ENCODE data around the gene BMP6.

The BMP6 gene

DNA sequence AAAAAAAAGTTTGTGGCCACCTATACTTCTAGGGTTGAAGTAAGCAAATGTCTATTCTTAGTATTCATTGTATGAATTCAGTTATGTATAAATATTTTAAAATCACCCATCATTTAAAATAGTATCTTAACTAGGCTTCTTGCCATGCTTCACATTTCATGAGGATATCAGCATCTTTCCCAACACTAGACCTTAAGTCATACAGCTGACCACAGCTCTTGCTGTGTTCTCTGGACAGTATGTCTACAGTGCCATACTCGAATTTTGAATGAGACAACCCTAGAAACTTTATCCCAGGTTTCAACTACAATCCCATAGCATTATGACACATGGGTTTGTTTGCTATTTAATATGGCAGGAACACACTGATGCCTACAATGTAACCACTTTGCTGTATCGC, 179.5 kb downstream of the BMP6 start:
- no peak for DNase-seq (ENCODE audit: low read depth in 2 of 2)

DNA sequence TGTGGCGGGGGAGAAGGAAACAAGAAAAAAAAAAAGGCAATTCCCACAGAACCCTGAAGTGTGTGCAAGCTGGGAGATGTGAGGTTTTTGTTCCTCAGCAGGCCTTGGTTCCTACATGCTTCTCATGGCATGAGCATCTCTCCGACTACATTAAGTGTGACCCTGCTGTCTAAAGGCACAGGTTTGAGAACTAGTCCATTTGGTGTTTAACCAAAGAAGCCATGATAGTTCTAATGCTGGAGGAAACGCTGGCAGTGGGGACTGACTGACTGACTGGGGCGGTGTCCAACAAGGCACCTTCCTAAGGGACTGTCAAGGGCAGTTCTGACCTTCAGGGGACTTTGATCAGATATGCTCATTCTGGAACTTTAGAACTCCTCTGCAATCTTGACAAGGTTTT, 180.8 kb downstream of the BMP6 start:
- no peak for DNase-seq (ENCODE audit: low read depth in 2 of 2)

DNA sequence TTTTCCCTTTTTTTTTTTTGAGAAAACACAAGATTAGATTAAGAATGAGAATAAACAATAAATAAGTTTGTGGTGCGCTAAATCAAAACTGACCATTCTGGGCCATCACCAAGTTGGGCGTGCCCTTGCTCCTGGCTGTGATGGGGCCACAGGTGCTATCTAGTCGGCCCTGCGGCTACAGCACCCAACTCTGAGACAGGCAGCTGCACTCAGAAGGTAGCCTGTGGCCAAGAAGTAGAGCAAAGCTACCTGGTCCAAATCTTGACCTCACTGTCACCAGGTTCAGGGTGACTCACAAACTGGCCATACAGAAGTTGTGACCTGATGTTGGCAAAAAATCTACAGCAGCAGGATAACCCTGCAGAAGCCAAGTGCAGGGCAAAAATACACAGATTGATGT, 181.3 kb downstream of the BMP6 start:
- DNase-seq (ENCODE audit: low read depth in 2 of 2) = no peak

DNA sequence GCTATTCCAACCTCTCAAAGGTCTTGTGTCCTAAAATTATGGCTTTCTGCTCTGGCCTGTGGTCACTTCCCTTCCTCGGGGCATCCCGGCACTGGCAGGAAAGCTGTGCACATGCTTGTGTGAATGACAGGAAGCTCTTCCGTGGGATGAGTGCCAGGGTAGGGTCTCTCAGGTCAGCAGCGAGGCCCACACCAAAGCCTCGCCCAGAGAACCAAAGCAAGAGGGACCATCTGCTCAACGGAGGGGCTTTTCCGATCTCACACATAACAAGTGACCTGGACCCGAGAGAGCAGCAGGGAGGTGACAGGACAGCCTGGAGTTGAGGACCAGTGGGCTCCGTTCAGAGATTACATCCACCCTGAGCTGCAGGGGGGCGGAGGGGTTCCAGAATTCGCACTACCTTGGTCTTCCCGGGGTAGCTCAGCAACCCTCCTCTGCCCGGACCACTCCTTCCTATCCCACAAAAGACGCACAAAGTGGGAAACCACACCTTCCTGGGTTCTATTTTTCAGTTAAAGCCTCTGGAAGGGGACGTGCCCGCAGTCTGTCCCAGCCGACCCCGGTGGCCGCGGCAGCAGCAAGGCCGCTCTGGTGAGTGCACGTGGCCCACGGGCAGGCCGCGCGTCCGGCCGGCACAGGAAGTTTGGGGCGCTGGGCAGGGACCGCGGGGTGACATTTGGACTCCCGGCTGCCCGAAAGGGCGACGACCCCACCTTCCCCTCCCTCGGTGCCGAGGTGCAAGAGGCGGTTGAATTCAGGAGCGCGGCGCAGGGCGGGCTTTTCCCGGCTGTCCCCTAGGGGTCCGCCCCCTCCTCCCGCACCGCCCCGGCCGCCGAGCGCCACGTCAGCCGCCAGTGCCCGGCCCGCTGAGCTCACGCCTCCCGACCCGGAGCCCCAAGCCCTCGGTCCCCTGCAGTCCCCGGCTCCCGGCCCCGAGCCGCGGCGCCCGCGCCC, 183.7 kb downstream of the BMP6 start:
- no peak for DNase-seq (ENCODE audit: low read depth in 2 of 2)

DNA sequence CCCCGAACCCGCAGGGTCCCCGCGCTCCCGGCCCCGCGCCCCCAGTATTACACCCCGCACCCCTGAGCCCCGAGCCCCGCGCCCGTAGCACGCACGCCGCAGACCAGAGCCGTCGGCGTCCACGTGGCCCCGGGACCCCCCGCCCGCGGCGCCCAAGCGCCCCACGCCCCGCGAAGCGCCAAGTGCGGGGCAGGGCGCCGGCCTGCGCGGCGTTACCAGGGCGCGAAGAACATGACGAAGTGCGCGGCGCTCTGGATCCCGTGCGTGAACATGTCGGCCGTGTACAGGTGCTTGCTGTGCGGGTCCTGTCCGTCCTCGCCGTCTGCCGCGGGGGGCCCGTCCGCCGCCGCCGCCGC, 184.4 kb downstream of the BMP6 start:
- no peak for DNase-seq (ENCODE audit: low read depth in 2 of 2)

DNA sequence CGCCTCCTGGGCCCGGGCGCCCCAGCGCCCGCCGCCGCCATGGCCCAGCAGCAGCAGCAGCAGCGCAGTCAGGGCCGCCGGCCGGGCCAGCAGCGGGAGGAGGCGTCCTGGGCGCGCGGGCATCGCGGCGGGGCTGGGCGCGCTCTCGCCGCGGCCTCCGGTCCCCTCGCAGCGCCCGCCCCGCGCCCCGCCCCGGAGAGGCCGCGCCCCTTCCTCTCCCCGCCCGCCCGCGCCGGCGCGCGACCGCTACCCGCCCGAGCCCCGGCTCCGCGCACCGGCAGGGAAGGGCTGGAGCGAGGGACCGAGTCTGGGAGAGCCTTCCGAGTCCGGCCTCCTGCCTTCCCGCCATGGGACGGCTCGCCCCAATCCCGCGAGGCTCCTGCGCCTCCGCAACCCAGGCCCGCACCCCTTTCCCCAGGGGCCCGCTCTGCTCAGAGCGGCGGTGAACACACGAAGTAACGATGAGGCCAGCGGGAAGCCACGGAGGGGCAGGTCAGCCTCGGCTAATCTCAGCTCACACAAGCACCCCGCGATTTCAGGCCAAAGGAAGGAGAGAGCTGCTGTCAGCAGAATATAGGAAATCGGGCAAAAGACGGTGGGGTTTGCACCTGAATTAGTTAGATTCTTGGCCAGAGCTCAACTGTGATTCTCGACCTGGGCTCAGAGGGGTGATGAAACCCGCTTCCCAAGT, 184.9 kb downstream of the BMP6 start, which contains the start of gene TXNDC5:
TXNDC5 (minus strand) TSS at position 135 of the 691 bp plus-strand sequence; CDS start at position 123, 12 bp downstream.
- peak; percentile 44 to 56 for DNase-seq (ENCODE audit: low read depth in 2 of 2)

DNA sequence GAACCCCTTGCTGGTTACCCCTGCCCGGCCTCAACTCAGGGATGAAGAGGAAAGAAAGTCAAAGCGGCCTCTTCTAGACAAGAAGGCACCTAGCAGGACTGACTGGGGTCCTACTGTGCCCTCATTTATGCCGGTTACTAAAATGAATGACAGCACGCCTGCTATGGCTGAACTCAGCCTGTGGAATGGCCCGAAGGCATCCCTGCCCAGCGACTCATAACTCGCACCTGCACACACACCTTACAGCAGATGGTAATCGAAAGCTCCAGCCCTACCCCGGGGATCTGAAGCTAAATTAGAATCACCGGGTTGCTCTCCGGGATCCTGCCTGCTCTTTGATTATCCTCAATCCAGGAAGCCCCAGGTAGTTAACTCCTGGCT, 185.4 kb downstream of the BMP6 start:
- DNase-seq (ENCODE audit: low read depth in 2 of 2) = no peak

DNA sequence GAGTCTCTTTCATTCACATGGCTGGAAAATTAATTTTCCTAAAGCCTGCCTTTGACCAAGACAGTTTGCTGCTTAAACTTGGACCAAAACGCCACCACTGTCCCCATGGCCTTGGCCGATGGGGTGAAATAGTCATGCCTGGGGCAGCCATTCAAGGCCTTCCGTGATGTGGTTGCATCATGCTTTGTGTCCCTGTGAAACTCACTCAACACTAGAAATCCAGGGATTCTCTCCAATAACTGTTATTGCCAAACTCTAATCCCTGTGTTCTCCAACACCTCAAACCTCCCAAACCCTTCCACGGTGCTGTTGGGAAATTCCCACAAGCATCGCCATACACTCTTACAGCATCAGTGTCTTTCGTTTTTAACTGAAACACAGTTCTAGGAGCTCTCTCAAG, 186.1 kb downstream of the BMP6 start:
- no peak for DNase-seq (ENCODE audit: low read depth in 2 of 2)

DNA sequence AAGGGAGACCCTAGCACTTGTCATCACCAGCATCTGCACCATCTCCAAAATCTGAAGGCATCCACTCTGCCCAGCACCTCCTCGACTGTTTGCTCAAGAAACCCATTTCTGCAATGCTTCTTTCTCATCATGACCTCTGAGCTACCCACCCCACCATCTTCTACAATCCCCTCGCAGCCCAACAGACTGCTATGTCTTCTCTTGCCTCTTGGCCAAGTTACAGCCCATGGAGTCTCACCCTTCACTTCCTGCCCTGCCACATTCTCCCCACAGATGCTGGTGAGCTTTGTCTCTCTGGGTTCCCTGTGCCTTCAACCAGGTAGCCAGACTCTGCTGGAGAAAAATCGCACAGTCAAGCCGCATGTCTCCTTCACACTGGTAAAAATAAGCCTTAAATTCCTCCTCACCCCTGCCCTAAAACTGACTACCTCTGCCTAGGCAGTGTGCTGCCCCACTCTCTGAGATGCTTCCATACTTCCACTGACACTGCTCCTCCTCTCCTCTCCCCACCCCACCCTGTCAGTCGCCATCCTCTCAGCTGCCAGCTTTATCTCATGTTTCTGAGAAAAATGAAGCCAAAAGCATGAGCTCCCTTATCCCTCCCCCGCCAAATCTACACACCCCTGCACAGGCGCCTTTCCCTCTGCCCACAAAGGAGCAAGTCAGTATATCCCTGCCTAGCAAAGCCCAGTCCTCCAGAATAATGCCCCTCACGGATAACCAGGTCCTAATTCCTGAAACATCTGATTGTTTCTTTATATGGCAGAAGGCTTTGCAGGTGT, 187.0 kb downstream of the BMP6 start:
- no peak for DNase-seq (ENCODE audit: low read depth in 2 of 2)

DNA sequence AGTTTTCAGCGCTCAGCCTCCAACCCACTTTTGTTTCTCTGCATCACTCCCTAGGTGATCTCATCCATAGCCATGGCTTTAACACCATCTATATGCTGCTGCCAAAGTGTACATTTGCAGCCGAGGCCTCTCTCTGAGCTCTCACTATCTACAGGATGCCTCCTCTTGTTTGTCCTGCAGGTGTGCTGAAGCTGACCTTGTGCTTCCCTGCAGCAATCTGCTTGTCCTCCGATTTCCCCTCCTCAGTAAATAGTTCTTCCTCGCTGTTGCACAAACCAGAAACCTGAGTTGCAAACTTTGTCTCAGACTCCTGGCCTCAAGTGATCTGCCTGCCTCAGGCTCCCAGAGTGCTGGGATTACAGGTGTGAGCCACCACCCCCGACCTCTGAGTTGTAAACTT, 188.4 kb downstream of the BMP6 start:
- DNase-seq (ENCODE audit: low read depth in 2 of 2) = no peak

DNA sequence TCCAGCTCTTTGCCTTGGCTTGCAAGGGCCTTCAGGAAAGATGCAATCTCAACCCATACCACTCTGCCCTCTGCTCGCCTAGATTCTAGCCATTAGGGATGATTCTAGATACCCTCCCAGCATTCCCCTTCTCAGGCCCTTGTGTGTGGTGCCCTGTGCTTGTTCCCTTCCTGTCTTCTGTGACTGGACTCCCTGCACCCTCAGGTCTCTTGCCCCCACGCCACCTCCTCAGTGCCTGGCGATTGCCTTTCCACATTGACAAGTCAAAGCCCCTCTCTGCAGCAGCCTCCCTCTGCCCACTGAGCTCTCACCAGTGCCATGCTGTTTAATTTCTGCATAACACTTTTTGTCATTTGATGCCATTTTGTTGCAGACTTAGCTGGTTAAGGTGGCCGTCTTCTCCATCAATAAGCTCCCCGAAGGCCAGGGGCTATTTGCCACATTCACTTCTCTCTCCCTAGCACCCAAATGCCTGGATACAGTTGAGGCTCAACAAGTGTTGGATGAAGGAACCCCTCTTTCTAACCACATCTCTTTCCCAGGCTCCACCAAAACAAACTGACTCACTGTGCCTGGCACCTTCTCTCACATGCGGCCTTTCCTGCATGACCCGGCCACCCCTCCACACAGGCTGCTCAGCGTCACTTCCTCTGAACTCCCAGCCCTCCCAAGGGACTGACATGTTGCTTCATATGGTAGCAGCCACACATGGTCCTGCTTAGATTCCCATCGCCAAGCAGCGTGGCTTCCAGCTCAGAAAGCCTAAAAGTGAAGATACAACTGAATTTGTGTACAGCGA, 189.3 kb downstream of the BMP6 start:
- peak; percentile 76 to 79 for DNase-seq (ENCODE audit: low read depth in 2 of 2)

DNA sequence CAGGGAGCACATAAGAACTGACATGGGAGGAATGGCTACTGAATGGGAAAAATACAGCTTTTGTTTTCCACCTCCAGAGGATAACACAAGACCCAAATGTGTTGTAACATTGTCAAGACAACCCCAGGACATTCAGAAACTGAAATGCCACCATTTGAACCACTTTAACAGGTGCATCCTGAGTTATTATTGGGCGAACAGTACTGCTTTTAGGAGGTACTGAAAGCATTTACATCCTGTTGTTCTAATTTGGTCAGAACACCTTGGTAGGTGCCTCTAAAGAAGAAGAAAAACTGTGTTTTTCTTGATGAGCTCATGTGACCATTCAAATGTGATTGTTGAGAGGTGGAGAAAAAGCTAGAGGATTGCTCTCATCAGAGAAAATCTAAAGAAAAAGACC, 191.1 kb downstream of the BMP6 start:
- DNase-seq (ENCODE audit: low read depth in 2 of 2) = no peak

DNA sequence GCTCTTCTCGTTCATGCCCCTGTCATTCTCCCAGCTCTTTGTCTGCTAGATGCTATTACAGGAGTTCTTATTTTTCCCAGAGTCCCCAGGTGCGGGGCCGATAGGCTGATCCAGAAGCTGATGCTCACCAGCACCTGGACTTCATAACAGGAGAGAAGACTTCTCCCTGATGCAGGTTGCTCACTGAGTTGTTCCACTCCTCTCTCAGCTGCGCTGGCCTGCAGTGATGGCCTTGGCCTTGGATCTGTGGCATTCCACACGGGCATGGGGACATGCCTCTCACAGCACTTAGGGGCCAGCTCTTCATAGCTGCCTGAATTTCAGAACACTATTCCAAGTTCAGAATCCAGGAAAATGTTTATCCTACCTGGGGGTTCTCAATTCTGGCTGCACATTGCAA, 191.8 kb downstream of the BMP6 start:
- no peak for DNase-seq (ENCODE audit: low read depth in 2 of 2)

DNA sequence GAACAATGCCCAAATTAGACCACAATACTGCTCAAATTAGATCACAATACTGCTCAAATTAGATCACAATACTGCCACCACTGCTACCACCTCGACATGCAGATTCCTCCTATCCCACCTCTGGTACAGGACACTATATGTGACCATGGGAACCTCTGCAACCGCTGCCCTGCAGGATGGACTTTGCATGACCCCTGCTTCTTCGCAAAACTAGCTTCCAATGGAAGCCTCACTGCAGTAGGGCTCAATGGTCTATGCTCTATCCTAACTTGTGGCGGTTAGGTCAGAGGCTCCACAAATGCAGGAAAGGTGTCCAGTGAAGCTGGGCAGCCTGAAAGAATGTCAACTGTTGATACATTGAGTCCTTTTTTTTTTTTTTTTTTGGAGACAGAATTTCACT, 192.5 kb downstream of the BMP6 start:
- DNase-seq (ENCODE audit: low read depth in 2 of 2) = no peak

DNA sequence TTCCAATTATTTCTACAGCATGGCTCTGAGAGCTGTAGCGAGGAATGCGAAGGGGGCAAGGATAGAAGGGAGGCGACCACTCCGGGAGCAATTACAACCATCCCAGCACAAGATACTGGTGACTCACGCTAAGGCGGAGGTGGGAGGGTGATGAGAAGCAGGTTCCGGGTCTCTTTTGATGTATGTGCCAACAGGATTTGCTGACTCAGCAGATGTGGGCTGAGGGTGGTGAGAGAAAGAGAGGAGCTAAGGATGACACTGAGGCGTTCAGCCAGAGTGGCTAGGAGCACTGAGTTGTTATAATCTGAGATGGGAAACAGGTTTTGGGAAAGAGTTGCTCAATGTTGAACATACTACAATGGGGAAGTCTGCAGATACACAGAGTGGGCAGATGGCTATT, 194.0 kb downstream of the BMP6 start:
- DNase-seq (ENCODE audit: low read depth in 2 of 2) = peak; percentile 62 to 64

DNA sequence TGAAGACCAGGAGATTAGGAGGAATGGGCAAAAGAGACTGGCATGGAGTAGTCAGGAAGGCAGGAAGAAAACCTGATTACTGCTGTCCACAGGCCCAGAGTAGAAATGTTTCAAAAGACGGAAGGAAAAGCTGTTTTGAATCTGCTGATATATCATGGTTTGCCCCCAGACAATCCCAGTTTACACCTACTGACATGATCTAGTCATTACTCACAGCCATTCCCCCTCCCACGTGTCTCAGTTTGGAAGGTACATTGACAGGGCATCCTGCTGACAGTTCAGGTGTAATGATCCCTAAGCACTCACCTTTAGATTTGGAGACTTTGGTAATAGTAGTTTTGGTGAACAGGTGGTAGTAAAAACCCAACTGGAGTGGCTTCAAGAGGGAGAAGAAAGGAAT, 194.5 kb downstream of the BMP6 start:
- DNase-seq (ENCODE audit: low read depth in 2 of 2) = no peak

DNA sequence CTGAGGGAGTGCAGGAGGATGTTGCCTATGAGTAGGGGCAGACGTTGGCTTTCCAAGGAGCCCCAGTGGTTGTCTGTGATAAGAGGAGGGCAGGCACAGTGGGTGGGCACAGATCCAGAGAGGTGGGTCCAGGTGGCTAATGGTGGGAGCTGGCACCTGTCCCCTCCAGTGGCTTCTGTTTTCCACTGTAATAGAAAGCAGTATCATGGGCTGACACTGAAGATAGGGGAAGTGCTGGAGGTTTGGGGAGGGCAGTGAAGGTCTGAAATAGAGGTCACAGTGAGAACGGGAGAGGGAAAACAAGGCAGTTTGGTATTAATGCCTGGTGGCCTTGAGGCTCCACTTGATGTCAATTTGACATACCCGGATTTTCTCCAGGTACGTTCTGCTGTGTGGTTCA, 195.1 kb downstream of the BMP6 start:
- DNase-seq (ENCODE audit: low read depth in 2 of 2) = no peak

DNA sequence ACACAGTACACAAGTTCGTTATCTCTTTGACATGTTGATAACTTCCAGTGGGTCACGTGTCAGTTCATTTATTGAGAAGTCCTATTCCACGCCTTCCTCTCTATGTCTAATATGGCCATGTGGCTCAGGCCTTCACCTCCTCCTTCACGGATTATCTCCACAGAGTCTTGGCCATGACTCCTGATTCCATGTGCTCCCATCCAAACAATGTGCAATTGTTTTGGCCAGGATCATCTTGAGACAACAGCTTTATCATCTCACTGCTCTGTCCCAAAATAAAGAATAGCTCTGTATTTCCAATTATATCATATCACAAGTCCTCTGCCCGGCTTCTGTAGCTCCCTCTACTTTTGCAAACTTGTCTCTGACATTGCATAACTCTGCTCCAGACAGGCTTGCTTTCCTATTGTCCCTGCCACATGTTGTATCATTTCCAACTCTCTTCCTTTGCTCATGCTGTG, 195.8 kb downstream of the BMP6 start:
- DNase-seq (ENCODE audit: low read depth in 2 of 2) = no peak

DNA sequence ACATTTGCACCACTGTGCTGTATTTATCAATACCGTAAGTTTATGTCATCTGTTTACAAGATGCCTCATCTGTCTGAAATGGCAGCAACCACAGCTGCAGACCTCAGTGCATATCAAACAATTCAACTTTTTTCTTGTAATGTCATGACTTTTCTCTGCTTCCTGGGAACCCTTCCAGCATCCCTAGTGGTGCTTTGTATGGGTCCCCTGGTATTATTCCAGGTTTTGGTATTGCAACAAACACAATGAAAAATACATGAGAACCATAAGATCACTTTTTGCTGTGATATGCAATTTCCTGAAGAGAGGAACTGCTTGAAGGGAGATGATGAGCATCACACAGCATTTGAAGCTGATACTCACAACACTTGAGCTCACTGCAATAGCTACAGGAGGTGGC, 196.7 kb downstream of the BMP6 start:
- DNase-seq (ENCODE audit: low read depth in 2 of 2) = no peak

DNA sequence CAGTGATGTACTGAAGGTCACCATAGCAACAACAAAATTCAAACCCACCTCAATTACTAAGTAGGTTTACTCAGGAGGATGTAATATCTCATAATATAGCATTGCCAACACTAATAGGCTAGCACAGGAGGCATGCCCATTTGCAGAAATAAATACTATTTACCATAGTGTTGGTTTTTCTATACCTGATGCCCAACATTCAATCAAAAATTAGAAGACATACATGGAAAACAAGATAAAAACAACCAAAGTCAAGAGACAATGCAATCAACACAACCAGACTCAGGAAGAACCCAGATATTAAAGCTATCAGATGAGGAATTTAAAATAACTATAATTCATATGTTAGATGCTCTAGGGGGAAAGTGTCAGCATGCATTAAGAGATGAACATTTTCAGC, 199.0 kb downstream of the BMP6 start:
- DNase-seq (ENCODE audit: low read depth in 2 of 2) = no peak
